Stimulated activated naive CD8-positive, alpha-beta T cell treated with anti-CD3 and anti-CD28 coated beads, Interleukin-15, amount 100 ng/mL, for 72 hours (primary cell): ENCODE results near the gene FKBP1B.
"Not testable (repeated sequence)": the region's sequence is repeated elsewhere in the genome, so short reads cannot be mapped to it uniquely, and the experiment has no call there.

Experiments used
- ATAC-seq: fragments of 150-1000 bp; cut with Tn5 transposase; 2 replicates; pipeline ENCODE4 v1.10.0; 2021; ENCODE audit warnings: mild to moderate bottlenecking, moderate library complexity
- DNase-seq, 2 donors: peaks; one replicate each; pipeline ENCODE4 v3.0.0; 2021 to 2022
- H3K27ac Mint-ChIP-seq, 2 donors: one replicate each; pipeline ENCODE4 v1.8.0; 2022; ENCODE audit warnings: mild to moderate bottlenecking in 2 of 2, mixed read lengths in 2 of 2, moderate library complexity in 2 of 2
- H3K27me3 Mint-ChIP-seq: one replicate; pipeline ENCODE4 v1.8.0; 2022; ENCODE audit warnings: mixed read lengths
- H3K4me1 Mint-ChIP-seq: one replicate; pipeline ENCODE4 v1.8.0; 2022; ENCODE audit warnings: mild to moderate bottlenecking, mixed read lengths
- H3K4me3 Mint-ChIP-seq, 2 donors: one replicate each; pipeline ENCODE4 v1.8.0; 2022; ENCODE audit warnings: mild to moderate bottlenecking in 2 of 2, mixed read lengths in 2 of 2, moderate library complexity in 1 of 2
- H3K9me3 Mint-ChIP-seq, 2 donors: one replicate each; pipeline ENCODE4 v1.8.0; 2022; ENCODE audit warnings: mixed read lengths in 2 of 2

Gene FKBP1B

DNA sequence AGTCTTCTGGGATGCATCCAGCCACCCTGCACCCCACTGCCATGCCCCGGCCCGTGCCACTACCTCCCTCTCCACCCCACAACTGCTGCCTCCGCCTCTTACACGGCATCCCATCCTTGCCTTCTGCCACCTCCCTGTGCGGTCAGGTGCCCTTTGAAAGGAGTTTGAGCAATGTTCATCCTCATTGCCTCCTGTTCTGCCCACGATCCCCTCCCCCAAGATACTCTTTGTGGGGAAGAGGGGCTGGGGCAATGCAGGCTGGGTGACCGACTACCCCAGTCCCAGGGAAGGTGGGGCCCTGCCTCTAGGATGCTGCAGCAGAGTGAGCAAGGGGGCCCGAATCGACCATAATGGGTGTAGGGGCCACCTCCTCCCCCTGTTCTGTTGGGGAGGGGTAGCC lies 31.3 kb upstream of the FKBP1B start:
- Mint-ChIP-seq H3K9me3 (no peaks in the 10 kb centered on the region), H3K4me3 (no peak overlapping the region), H3K27ac (no peak overlapping the region), H3K27me3 (peaks cover 3% of the 10 kb centered on the region), H3K4me1 (no peaks in the 10 kb centered on the region)
- DNase-seq (no peak), ATAC-seq (no peak)

DNA sequence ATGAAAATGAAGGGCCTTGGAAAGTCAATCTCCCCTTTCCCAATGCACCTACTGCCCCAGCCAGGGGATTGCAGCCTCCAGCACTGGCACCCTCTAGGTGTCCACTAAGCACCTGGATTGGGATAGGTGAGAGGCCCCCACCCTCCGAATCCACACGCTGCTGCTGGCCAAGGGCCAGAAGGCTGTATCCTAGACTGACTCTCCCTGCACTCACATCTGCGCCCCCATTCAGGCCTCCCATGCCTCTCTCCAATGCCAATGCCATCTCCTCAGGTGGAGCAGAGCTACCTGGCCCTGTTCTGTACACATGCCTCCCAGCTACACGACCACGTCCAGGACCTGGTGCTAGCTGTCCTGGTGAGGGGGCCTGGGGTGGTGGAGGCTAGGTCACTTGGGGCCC lies 29.8 kb upstream of the FKBP1B start:
- ATAC-seq (no peak), DNase-seq (no peak)
- Mint-ChIP-seq H3K4me1 (no peaks in the 10 kb centered on the region), H3K27ac (no peak overlapping the region), H3K9me3 (no peaks in the 10 kb centered on the region), H3K27me3 (no peaks in the 10 kb centered on the region), H3K4me3 (no peak overlapping the region)

- no peak overlapping the region for H3K4me3 Mint-ChIP-seq
- peak overlapping the region in 1 of 2 donors; percentile 48 for H3K27ac Mint-ChIP-seq
- H3K9me3 Mint-ChIP-seq = no peaks in the 10 kb centered on the region
- H3K4me1 Mint-ChIP-seq = no peaks in the 10 kb centered on the region
- H3K27me3 Mint-ChIP-seq = no peaks in the 10 kb centered on the region
- ATAC-seq = no peak
- DNase-seq = no peak
These were observed 29.3 kb upstream of the FKBP1B start for GRCh38 chr2:24020244-24020643.

GRCh38 chr2:24021122-24021998 lies 28.2 kb upstream of the FKBP1B start:
- ATAC-seq (peak; percentile 75), DNase-seq (peak; percentile 15 to 28)
- H3K27ac Mint-ChIP-seq = peak overlapping the region in 1 of 2 donors; percentile 68
- H3K27me3 Mint-ChIP-seq = no peaks in the 10 kb centered on the region
- H3K9me3 Mint-ChIP-seq = no peaks in the 10 kb centered on the region
- H3K4me1 Mint-ChIP-seq = no peaks in the 10 kb centered on the region
- H3K4me3 Mint-ChIP-seq = no peak overlapping the region

GRCh38 chr2:24022324-24022974 lies 27.1 kb upstream of the FKBP1B start:
- H3K4me3 Mint-ChIP-seq = no peak overlapping the region
- H3K27ac Mint-ChIP-seq = peak overlapping the region in 1 of 2 donors; percentile 85

GRCh38 chr2:24022975-24023575 lies 26.5 kb upstream of the FKBP1B start:
- no peaks in the 10 kb centered on the region for H3K27me3 Mint-ChIP-seq
- DNase-seq = no peak

More at GRCh38 chr2:24022324-24022974, 27.1 kb upstream of the FKBP1B start:
- no peak for DNase-seq
- no peaks in the 10 kb centered on the region for H3K9me3 Mint-ChIP-seq
- no peak for ATAC-seq
- no peaks in the 10 kb centered on the region for H3K27me3 Mint-ChIP-seq
- no peaks in the 10 kb centered on the region for H3K4me1 Mint-ChIP-seq

GRCh38 chr2:24024018-24024417 lies 25.5 kb upstream of the FKBP1B start:
- Mint-ChIP-seq H3K4me1 (no peaks in the 10 kb centered on the region), H3K27ac (no peak overlapping the region), H3K27me3 (no peaks in the 10 kb centered on the region), H3K4me3 (no peak overlapping the region), H3K9me3 (no peaks in the 10 kb centered on the region)
- DNase-seq (no peak), ATAC-seq (no peak)

More at GRCh38 chr2:24022975-24023575, 26.5 kb upstream of the FKBP1B start:
- H3K9me3 Mint-ChIP-seq = no peaks in the 10 kb centered on the region
- no peak overlapping the region for H3K4me3 Mint-ChIP-seq
- ATAC-seq = no peak
- no peaks in the 10 kb centered on the region for H3K4me1 Mint-ChIP-seq
- H3K27ac Mint-ChIP-seq = no peak overlapping the region

DNA sequence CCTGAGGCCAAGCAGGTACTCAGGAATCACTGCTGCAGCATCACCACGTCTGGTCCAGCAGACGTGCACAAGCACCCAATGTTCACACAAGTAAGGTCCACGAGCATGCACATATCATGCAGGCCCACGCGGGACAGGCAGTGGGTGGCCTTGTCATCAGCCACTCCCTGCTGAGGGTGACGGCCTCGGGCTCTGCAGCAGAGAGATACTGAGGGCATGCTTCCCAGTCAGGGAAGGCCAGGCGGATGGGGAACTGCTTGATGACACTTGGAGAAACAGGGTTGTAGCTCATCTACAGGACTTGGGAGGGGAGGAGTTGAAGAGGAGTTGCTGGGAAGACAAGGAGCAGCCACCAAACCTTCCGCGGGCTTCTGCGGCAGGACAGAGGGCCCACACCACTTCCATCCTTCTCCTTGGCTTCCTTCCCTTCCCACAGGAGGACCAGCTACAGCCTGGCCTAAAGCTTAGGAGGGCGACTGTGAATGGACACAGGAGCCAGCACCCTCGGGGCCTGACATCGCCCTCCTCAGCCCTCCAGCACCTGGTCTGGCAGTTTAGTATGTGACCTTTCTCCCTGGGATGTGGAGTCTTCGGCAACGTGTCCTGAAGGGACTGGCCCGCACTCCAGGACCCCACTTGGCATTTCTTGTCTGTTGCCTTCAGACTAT lies 24.4 kb upstream of the FKBP1B start:
- no peak overlapping the region for H3K4me3 Mint-ChIP-seq
- no peaks in the 10 kb centered on the region for H3K4me1 Mint-ChIP-seq
- H3K27me3 Mint-ChIP-seq = no peaks in the 10 kb centered on the region
- H3K27ac Mint-ChIP-seq = no peak overlapping the region
- H3K9me3 Mint-ChIP-seq = no peaks in the 10 kb centered on the region
- ATAC-seq (no peak), DNase-seq (no peak)

DNA sequence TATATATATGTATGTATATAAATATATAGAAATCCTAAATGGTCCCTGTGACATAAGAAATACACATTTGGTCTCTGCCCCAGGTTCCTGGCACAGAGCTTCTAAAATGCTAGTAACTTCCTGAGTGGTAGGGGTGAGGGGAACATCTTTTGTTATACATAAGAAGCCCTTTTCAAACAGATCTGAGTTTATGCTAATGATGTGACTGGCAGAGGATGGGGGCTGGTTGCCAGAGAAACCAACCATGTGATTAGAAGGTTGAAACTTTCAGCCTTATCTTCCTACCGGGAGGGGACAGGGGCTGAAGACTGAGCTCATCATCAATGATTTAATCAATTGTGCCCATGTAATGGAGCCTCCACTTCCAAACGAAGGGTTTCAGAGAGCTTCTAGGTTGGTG lies 23.3 kb upstream of the FKBP1B start:
- no peaks in the 10 kb centered on the region for H3K27me3 Mint-ChIP-seq
- no peak overlapping the region for H3K4me3 Mint-ChIP-seq
- H3K9me3 Mint-ChIP-seq = no peaks in the 10 kb centered on the region
- no peak for ATAC-seq
- DNase-seq = no peak
- H3K27ac Mint-ChIP-seq = no peak overlapping the region
- no peaks in the 10 kb centered on the region for H3K4me1 Mint-ChIP-seq

DNA sequence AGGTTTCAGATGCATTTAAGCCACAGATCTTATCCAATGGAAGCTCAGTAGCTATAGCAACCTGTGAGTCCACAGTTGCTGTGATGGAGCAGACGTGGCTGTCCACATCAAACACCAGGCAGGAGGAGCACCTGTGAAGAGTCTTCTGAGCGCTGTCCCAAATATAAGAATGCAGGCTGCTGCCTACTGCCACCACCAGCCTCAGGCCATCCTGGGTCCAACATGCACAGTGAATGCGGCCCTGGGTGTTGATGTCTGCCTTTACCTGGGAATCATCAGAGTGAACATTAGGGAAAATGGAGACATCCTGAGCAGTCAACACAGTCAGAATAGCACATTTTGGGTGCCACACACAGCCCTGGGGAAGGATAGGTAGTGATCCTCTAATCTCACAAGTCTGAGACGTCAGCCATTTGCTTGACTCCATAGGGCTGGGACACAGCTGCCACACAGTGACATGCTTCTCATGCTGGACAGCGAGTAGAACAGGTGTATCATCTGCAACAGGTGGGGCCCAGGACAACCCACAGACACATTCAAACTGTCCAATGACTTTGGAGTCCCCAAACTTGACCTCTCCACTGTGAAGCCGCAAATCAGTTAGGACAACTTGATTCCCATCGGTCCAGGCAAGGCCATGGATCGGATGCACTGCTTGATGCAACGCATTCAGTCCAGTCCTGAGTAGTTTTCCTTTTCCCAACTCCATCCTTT lies 10.6 kb upstream of the FKBP1B start:
- peaks cover 14% of the 10 kb centered on the region for H3K4me1 Mint-ChIP-seq
- H3K27ac Mint-ChIP-seq = peak overlapping the region in 1 of 2 donors; percentile 59
- no peak for ATAC-seq
- no peaks in the 10 kb centered on the region for H3K9me3 Mint-ChIP-seq
- DNase-seq = no peak
- H3K27me3 Mint-ChIP-seq = no peaks in the 10 kb centered on the region
- H3K4me3 Mint-ChIP-seq = no peak overlapping the region

GRCh38 chr2:24040511-24040910 lies 9.0 kb upstream of the FKBP1B start:
- Mint-ChIP-seq H3K9me3 (no peaks in the 10 kb centered on the region), H3K4me1 (peaks cover 17% of the 10 kb centered on the region), H3K4me3 (no peak overlapping the region), H3K27me3 (no peaks in the 10 kb centered on the region), H3K27ac (peak overlapping the region in 1 of 2 donors; percentile 67)
- ATAC-seq (no peak), DNase-seq (no peak)

- not testable (repeated sequence) for H3K9me3 Mint-ChIP-seq, H3K27ac Mint-ChIP-seq, H3K27me3 Mint-ChIP-seq, DNase-seq, ATAC-seq, H3K4me3 Mint-ChIP-seq
- H3K4me1 Mint-ChIP-seq = peaks cover 31% of the 10 kb centered on the region
These were observed 6.4 kb upstream of the FKBP1B start for GRCh38 chr2:24043133-24043532.

DNA sequence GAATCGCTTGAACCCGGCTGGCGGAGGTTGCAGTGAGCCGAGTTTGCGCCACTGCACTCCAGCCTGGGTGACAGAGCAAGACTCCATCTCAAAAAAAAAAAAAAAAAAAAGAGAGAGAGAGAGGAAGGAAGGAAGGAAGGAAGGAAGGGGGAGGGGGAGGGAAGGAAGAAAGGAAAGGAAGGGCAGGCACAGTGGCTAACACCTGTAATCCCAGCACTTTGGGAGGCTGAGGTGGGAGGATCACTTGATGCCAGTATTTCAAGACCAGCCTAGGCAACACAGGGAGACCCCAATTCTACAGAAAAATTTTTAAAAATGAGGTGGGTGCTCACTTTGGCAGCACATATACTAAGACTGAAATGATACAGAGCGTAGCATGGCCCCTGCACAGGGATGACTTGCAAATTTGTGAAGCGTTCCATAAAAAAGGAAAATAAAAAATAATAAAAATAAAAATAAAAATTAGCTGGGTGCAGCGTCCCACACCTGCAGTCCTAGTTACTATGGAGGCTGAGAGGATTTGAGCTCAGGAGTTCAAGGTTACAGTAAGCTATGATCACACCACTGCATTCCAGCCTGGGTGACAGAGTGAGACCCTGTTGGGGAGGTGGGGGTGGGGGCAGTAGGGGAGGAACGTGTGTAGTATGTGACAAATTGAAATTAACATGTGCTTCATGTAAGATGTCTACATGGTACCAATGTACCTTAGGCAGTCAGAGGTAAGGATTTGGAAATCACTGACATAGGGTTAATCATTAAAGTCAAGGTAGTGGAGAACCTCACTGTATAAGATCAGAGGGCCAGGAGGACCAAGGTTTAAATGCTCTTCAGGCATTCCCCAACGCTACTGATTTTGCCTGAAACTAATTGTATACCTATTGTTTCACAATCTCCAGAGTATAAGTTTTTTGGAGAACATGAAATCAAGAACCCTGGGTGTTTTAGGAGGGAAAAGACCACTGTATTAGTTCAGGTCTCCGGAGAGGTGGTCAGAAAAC lies 3.7 kb upstream of the FKBP1B start:
- DNase-seq (no peak), ATAC-seq (no peak)
- Mint-ChIP-seq H3K4me1 (peaks cover 31% of the 10 kb centered on the region), H3K4me3 (peak overlapping the region; percentile 96 to 99), H3K9me3 (no peaks in the 10 kb centered on the region), H3K27me3 (no peaks in the 10 kb centered on the region), H3K27ac (no peak overlapping the region)

GRCh38 chr2:24046599-24046929 lies 3.0 kb upstream of the FKBP1B start:
- ATAC-seq (no peak), DNase-seq (no peak)
- peaks cover 31% of the 10 kb centered on the region for H3K4me1 Mint-ChIP-seq
- peak overlapping the region; percentile 96 to 99 for H3K4me3 Mint-ChIP-seq
- no peak overlapping the region for H3K27ac Mint-ChIP-seq
- no peaks in the 10 kb centered on the region for H3K9me3 Mint-ChIP-seq
- H3K27me3 Mint-ChIP-seq = no peaks in the 10 kb centered on the region
